Brain pericyte (primary cell): Measurements from ENCODE around the gene CORIN.

ENCODE experiments used
- DNase-seq: peaks from one replicate; pipeline ENCODE4 v3.0.0-alpha.2; 2012; ENCODE audit warnings: low read depth, low spot score

The CORIN gene, protein sequence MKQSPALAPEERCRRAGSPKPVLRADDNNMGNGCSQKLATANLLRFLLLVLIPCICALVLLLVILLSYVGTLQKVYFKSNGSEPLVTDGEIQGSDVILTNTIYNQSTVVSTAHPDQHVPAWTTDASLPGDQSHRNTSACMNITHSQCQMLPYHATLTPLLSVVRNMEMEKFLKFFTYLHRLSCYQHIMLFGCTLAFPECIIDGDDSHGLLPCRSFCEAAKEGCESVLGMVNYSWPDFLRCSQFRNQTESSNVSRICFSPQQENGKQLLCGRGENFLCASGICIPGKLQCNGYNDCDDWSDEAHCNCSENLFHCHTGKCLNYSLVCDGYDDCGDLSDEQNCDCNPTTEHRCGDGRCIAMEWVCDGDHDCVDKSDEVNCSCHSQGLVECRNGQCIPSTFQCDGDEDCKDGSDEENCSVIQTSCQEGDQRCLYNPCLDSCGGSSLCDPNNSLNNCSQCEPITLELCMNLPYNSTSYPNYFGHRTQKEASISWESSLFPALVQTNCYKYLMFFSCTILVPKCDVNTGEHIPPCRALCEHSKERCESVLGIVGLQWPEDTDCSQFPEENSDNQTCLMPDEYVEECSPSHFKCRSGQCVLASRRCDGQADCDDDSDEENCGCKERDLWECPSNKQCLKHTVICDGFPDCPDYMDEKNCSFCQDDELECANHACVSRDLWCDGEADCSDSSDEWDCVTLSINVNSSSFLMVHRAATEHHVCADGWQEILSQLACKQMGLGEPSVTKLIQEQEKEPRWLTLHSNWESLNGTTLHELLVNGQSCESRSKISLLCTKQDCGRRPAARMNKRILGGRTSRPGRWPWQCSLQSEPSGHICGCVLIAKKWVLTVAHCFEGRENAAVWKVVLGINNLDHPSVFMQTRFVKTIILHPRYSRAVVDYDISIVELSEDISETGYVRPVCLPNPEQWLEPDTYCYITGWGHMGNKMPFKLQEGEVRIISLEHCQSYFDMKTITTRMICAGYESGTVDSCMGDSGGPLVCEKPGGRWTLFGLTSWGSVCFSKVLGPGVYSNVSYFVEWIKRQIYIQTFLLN

DNA sequence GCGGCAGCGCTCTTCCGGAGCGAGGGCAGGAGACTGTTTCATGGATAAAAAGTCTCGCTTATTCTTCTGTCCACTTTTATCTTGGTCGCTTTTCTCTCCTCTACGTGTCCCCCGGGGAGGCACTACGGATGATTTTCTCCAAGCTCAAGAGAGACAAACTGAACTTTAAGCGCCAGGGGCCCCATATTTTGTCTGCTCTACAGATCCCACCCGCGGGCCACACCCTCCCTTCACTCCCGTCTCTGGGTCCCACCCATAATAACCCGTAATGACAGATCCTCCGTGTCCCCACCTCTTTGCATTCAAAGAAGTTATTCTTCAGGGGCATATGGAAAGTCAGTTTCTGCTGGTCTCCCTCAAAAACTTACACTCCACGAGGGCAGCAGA, at the start of gene CORIN:
Gene CORIN, minus strand, starts transcription at position 160 of the 387 bp plus-strand sequence. Its CDS starts 118 bp downstream, at position 42.
- DNase-seq: no peak

DNA sequence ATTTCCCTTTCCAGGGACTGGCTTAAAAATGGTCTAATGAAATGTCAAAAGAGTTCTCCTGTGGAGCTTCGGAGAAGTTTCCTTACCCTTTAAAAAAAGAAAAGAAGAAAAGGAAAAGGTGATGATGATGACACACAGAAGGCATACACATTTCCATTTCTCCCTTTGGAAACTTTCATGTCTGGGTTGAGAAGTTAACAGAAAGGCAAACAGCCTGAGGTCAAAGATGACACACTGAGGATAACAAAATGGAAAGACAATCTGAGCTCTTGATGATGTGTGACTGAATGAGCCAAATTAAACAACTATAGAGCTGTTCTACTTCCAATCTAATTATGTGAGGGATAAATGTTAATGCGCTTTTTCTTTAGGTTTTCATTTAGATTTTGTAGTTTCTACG, 44.4 kb upstream of the CORIN start:
- DNase-seq: no peak

GRCh38 chr4:47879458-47879857, 41.6 kb upstream of the CORIN start:
- DNase-seq: no peak

GRCh38 chr4:47876784-47877546, 39.1 kb upstream of the CORIN start:
- DNase-seq: no peak

DNA sequence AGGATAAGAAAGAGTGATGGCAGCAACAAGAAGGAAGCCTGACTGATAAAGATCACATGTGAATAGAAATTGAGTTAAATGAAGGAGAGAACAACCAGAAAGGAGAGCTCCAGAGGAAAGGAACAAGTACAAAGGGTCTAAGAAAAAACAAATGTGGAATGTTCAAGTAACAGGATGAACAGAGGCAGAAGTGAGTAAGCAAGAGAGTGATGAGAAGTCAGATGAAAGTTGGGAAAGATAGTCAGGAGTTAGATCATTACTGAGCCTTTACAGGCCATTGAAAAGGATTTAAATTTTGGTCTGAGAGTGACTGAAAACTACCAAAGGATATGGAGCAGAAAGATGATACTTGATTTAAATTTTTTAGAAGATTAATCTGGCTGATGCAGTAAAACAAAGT, 38.4 kb upstream of the CORIN start:
- DNase-seq: no peak

DNA sequence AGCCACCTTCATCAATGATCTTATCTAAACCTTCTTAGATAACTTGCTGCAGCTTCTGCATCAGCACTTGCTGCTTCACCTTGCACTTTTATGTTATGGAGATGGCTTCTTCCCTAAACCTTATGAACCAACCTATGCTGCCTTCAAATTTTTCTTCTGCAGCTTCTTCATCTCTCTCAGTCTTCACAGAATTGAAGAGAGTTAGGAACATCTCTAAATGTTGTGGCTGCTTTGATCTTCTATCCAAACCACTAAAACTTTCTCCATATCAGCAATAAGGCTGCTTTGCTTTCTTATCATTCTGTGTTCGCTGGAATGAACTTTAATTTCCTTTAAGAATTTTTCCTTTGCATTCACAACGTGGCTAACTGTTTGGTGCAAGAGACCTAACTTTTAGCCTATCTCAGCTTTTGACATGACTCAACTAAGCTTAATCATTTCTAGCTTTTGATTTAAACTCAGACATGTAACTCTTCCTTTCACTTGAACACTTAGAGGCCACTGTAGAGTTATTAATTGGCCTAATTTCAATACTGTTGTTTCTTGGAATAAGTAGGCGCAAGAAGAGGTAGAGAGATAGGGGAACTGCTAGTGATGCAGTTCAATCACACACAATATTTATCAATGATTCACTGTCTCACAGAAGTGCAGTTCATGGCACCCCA, 36.1 kb upstream of the CORIN start:
- DNase-seq: no peak

GRCh38 chr4:47863486-47863885, 25.6 kb upstream of the CORIN start:
- no peak for DNase-seq

DNA sequence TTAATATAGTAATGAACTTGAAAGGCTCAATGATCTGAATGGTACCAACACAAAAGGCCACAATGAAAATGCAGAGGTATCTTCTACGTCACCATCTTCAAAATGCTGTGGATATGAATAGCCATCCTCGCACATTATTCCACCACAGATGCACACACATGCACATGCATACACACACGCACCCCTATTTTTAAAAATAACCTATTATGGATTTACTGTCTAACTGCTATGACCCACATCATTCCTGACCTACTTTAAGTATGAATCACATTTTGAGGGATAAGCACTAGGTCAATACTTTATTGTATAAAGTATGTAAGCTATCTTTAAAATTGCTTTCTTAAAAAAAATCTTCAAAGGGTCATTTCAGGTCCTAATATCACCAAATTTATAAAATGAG, 24.4 kb upstream of the CORIN start:
- no peak for DNase-seq

DNA sequence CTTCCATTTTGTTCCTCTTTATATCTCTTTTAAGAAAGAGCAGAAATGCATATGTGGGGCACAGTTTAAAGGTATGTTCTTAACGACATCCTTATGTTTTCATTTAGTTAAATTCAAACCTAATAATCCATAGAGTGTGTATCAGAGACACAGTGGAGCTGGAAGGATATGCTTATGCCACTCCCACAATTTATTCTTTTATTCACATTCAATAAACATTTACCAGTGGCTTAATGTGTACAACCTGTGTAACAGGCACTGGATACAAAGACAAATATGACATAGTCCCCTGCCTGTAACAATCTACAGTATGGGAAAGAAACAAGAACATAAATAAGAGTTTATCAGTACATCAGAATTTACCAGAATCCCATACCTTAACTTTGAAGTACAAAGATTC, 22.4 kb upstream of the CORIN start:
- DNase-seq: no peak

DNA sequence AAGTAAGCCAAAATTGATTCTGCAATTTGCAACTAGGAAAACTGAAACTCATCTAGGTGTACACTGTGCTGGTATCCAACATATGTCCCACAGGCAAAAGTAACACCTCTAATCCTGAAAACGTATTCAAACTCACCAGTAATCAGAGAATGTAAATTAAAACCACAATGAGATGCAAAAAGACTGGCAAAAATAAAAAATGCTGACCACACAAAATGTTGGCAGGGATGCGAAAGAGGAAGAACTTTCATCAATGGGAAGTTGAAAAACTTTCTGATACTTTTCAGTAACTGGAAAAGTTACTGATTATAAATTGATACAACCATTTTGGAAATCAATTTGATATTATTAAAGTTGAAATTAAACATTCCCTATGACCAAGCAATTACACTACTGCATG, 20.1 kb upstream of the CORIN start:
- DNase-seq: no peak

DNA sequence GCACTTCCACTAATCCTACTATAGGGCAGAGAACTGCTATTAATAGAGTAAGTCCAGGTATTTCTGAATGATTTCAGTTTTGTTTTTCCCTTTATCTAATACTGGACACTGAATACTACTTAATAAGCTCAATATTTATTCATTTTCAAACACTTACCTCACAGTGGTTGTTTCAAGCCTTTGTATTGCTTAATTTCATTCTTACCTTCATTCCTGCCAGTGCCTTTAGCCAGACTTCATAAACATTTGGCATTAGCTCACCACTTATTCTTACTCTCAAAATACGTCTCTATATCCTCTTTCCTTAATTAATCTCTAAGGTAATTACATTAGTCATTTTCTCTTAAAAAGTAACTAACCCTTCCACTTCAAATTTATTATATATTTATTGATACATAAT, 18.8 kb upstream of the CORIN start:
- DNase-seq: no peak

GRCh38 chr4:47855350-47855749, 17.5 kb upstream of the CORIN start:
- peak; percentile 30 for DNase-seq

- peak; percentile 50 for DNase-seq
Measured at GRCh38 chr4:47852136-47852535, 14.3 kb upstream of the CORIN start.

GRCh38 chr4:47849466-47849865, 11.6 kb upstream of the CORIN start:
- no peak for DNase-seq

DNA sequence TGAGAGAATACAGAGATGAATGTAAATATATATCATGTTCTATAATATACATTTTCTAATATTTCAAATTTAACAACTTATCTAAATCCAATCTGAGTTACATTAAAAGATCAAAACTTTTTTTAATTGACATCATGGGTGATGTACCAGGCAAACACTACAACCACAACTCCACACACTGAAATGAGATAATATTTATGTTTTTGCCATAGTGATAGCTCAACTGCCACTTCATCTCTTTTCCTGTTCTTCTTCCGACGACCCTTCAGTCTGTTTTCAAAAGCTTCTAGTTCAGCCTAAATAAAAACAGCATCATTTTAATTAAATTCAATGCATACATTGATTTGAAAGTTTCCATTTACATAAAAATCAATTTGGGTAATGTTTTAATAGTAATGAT, 10.2 kb upstream of the CORIN start:
- no peak for DNase-seq

GRCh38 chr4:47842985-47843384, 5.1 kb upstream of the CORIN start:
- no peak for DNase-seq

DNA sequence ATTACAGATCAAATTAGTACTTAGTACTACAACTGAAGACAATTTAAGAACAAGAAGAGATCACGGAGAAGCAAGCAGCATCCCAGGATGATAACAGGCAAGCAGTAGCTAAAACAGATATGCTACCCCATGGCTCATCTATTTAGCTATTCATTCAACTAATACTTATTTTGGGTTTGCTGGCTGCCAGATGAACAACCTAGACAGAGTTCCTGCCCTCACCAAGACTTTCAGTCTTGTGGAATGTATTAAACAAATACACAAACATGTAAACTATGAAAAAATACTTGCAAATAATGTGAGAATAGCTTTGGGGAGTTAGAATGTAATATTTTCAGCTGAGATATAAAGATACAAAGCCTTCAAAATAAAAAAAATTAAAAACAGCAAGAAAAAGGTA, 2.4 kb upstream of the CORIN start:
- no peak for DNase-seq

GRCh38 chr4:47839259-47839658, 1.4 kb upstream of the CORIN start:
- peak; percentile 8 for DNase-seq

- no peak for DNase-seq
Measured at GRCh38 chr4:47838445-47838844, 578 bp upstream of the CORIN start.

DNA sequence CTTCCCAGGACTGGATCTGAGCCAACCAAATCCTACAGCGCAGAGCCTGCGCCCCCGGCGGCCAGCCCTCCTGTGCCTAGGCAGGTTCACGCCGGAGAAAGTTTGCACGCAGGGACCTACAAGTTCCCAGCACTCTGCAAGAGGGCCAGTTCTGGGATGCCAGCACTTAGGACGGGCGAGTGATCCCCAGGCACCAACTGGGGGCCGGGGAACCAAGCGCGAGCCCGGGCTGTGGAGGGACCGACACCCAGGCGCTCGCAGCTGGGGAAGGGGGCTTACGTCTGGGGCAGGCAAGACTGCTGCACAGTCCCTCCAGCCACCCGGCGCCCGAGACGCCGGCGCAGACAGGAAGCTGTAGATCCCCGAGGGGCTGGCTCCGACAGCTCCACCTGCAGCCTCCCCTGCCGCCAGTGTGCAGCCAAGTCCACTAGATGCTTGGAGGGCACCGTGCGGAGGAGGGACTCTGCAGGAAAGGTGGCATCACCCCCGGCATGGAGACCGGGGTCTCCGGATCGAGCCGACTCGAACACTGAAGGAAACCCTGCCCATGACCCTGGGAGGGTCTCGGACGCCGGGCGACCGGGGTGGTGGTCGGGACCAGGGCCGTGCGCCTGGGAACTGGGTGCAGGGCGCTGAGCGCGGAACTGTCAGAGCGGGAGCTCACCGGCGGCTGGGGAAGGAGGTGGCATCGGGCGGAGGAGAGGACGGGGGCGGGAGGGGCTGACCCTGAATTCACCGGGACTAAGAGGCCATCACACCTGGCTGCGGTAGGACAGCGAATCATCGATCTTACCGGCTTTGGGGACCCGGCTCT, 566 bp downstream of the CORIN start:
- DNase-seq: peak; percentile 4
